HEK293T (cell line): ENCODE data around the gene PIAS1.

Experiments used
- CTCF ChIA-PET: fragments of 350-600 bp; formaldehyde crosslinking; extraction: SDS; loops from one replicate; lab custom pipeline; 2021; ENCODE audit warnings: antibody characterized with exemption, inconsistent platforms; lab: Yijun Ruan, JAX
- POLR2A ChIA-PET: fragments of 350-600 bp; formaldehyde crosslinking; extraction: SDS; loops from one replicate; lab custom pipeline; 2020; ENCODE audit warnings: antibody characterized with exemption, inconsistent platforms; lab: Yijun Ruan, JAX
- DNase-seq: peaks from one replicate; pipeline ENCODE4 v3.0.0; 2012; ENCODE audit warnings: mixed read lengths; ENCODE audit errors: extremely low spot score
- ARNT ChIP-seq: fragments of 450-650 bp; IDR thresholded peaks from 2 replicates; pipeline ENCODE4 v1.6.1; 2017; ENCODE audit warnings: mild to moderate bottlenecking
- BHLHE40 ChIP-seq: fragments of 450-650 bp; IDR thresholded peaks from 2 replicates; pipeline ENCODE4 v1.6.1; 2016; ENCODE audit warnings: mild to moderate bottlenecking, moderate library complexity, borderline replicate concordance
- CTBP1 ChIP-seq: fragments of 450-650 bp; IDR thresholded peaks from 2 replicates; pipeline ENCODE4 v1.6.1; 2016; ENCODE audit warnings: borderline replicate concordance
- ELF4 ChIP-seq: fragments of 450-650 bp; IDR thresholded peaks from 2 replicates; pipeline ENCODE4 v1.6.1; 2017; ENCODE audit warnings: antibody characterized with exemption
- FOXA1 ChIP-seq: fragments of 450-650 bp; IDR thresholded peaks from 2 replicates; pipeline ENCODE4 v1.6.1; 2016; ENCODE audit warnings: mild to moderate bottlenecking
- FOXK2 ChIP-seq: fragments of 450-650 bp; IDR thresholded peaks from 2 replicates; pipeline ENCODE4 v1.6.1; 2016; ENCODE audit warnings: mild to moderate bottlenecking
- FOXM1 ChIP-seq: fragments of 450-650 bp; IDR thresholded peaks from 2 replicates; pipeline ENCODE4 v1.6.1; 2017; ENCODE audit warnings: mild to moderate bottlenecking, borderline replicate concordance
- HDGF ChIP-seq: fragments of 450-650 bp; IDR thresholded peaks from 2 replicates; pipeline ENCODE4 v1.6.1; 2017; ENCODE audit warnings: antibody characterized with exemption, borderline replicate concordance
- L3MBTL2 ChIP-seq: fragments of 450-650 bp; conservative IDR thresholded peaks from 2 replicates; pipeline ENCODE4 v1.6.1; 2016; ENCODE audit warnings: mild to moderate bottlenecking
- LEF1 ChIP-seq: fragments of 450-650 bp; IDR thresholded peaks from 2 replicates; pipeline ENCODE4 v1.6.1; 2017; ENCODE audit warnings: mild to moderate bottlenecking, borderline replicate concordance
- NFRKB ChIP-seq: fragments of 450-650 bp; IDR thresholded peaks from 2 replicates; pipeline ENCODE4 v1.6.1; 2016; ENCODE audit warnings: mild to moderate bottlenecking, moderate library complexity
- PKNOX1 ChIP-seq: fragments of 450-650 bp; IDR thresholded peaks from 2 replicates; pipeline ENCODE4 v1.6.1; 2016
- SP1 ChIP-seq: fragments of 450-650 bp; IDR thresholded peaks from 2 replicates; pipeline ENCODE4 v1.6.1; 2017
- SUZ12 ChIP-seq: fragments of 450-650 bp; IDR thresholded peaks from 2 replicates; pipeline ENCODE4 v1.6.1; 2016; ENCODE audit warnings: mild to moderate bottlenecking
- TARDBP ChIP-seq: fragments of 450-650 bp; IDR thresholded peaks from 2 replicates; pipeline ENCODE4 v1.6.1; 2016
- ZNF384 ChIP-seq: fragments of 450-650 bp; IDR thresholded peaks from 2 replicates; pipeline ENCODE4 v1.6.1; 2016

Gene PIAS1

GRCh38 chr15:68183616-68184315, 129.7 kb downstream of the PIAS1 start:
- CTCF ChIA-PET: no interaction called here
- no peak for DNase-seq
- POLR2A ChIA-PET: no interaction called here
- no peak for TF ChIP-seq ARNT
- no peak for TF ChIP-seq FOXK2
- TF ChIP-seq SP1: no peak
- no peak for TF ChIP-seq TARDBP
- TF ChIP-seq ELF4: no peak
- TF ChIP-seq ZNF384: no peak
- no peak for TF ChIP-seq BHLHE40
- TF ChIP-seq HDGF: no peak
- no peak for TF ChIP-seq LEF1
- no peak for TF ChIP-seq L3MBTL2
- TF ChIP-seq FOXM1: no peak
- TF ChIP-seq NFRKB: no peak
- TF ChIP-seq CTBP1: no peak
- TF ChIP-seq SUZ12: no peak

- CTCF ChIA-PET: interaction anchor here (0.6 kb wide), 1 partner anchor 30 kb away, joined by 3 read pairs; no protein-coding TSS in a partner anchor
- TF ChIP-seq FOXK2: no peak
- no peak for DNase-seq
- POLR2A ChIA-PET: no interaction called here
These were observed 130.7 kb downstream of the PIAS1 start for GRCh38 chr15:68184616-68185480.

- DNase-seq: no peak
- CTCF ChIA-PET: interaction anchor here (1.0 kb wide), 1 partner anchor 8 kb away, joined by 3 read pairs; no protein-coding TSS in a partner anchor
- TF ChIP-seq FOXM1: no peak
- no peak for TF ChIP-seq PKNOX1
- no peak for TF ChIP-seq SP1
- TF ChIP-seq NFRKB: no peak
- TF ChIP-seq ARNT: no peak
- TF ChIP-seq SUZ12: no peak
- TF ChIP-seq FOXK2: no peak
- TF ChIP-seq ELF4: no peak
- TF ChIP-seq L3MBTL2: no peak
- no peak for TF ChIP-seq ZNF384
- POLR2A ChIA-PET: no interaction called here
These were observed 132.7 kb downstream of the PIAS1 start for GRCh38 chr15:68186671-68187397.

- no peak for TF ChIP-seq TARDBP
- no peak for TF ChIP-seq NFRKB
- no peak for TF ChIP-seq LEF1
- no peak for TF ChIP-seq SUZ12
- no peak for TF ChIP-seq CTBP1
- no peak for TF ChIP-seq ZNF384
- no peak for TF ChIP-seq BHLHE40
- no peak for TF ChIP-seq FOXM1
- TF ChIP-seq SP1: no peak
- TF ChIP-seq PKNOX1: no peak
- no peak for TF ChIP-seq FOXK2
- TF ChIP-seq ELF4: no peak
- no peak for TF ChIP-seq HDGF
- TF ChIP-seq ARNT: no peak
- no peak for DNase-seq
- CTCF ChIA-PET: no interaction called here
- POLR2A ChIA-PET: no interaction called here
These were observed 133.4 kb downstream of the PIAS1 start for GRCh38 chr15:68187559-68187958.

GRCh38 chr15:68188647-68189046, 134.5 kb downstream of the PIAS1 start:
- ChIA-PET CTCF (no interaction called here), POLR2A (no interaction called here)
- no peak for TF ChIP-seq FOXM1
- TF ChIP-seq NFRKB: no peak
- TF ChIP-seq ARNT: no peak
- TF ChIP-seq FOXA1: no peak
- TF ChIP-seq ELF4: no peak
- TF ChIP-seq HDGF: no peak
- TF ChIP-seq LEF1: no peak
- TF ChIP-seq BHLHE40: no peak
- TF ChIP-seq ZNF384: no peak
- TF ChIP-seq L3MBTL2: no peak
- no peak for TF ChIP-seq CTBP1
- TF ChIP-seq FOXK2: no peak
- no peak for TF ChIP-seq PKNOX1
- no peak for TF ChIP-seq SUZ12
- no peak for TF ChIP-seq TARDBP
- TF ChIP-seq SP1: no peak
- DNase-seq: no peak
